ENCODE data around the gene PDIA6.
"Not testable (repeated sequence)": the region's sequence is repeated elsewhere in the genome, so short reads cannot be mapped to it uniquely, and the experiment has no call there.

The PDIA6 gene

GRCh38 chr2:10806543-10806942 lies 6.0 kb downstream of the PDIA6 start:
- Histone ChIP-seq H3K9ac (ENCODE audit: low read depth, low read length) (no peak overlapping the region), H3K4me1 (ENCODE audit: insufficient read depth, low read length) (peaks cover 7% of the 10 kb centered on the region), H3K36me3 (ENCODE audit: insufficient read depth, low read length) (peaks cover 12% of the 10 kb centered on the region), H3K9me3 (ENCODE audit: control insufficient read depth, insufficient read depth, low read length) (no peaks in the 10 kb centered on the region)

DNA sequence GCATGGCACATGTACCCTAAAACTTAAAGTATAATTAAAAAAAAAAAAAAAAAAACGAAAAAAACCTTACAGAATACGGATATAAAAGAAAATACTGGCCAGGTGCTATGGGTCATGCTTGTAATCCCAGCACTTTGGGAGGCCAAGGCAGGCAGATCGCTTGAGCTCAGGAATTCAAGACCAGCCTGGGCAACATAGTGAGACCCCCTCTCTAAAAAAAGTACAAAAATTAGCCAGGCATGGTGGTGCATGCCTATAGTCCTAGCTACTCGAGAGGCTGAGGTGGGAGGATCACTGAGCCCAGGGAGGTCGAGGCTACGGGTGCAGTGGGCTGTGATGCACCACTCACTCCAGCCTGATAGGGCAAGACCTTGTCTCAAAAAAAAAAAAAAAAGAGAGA lies 6.6 kb downstream of the PDIA6 start:
- H3K36me3 ChIP-seq (ENCODE audit: insufficient read depth, low read length), result peaks cover 18% of the 10 kb centered on the region
- H3K9me3 ChIP-seq (ENCODE audit: control insufficient read depth, insufficient read depth, low read length); H3K4me1 ChIP-seq (ENCODE audit: insufficient read depth, low read length); H3K9ac ChIP-seq (ENCODE audit: low read depth, low read length): not testable (repeated sequence)

- Histone ChIP-seq H3K36me3 (ENCODE audit: insufficient read depth, low read length) (peaks cover 14% of the 10 kb centered on the region), H3K4me1 (ENCODE audit: insufficient read depth, low read length) (no peaks in the 10 kb centered on the region), H3K9me3 (ENCODE audit: control insufficient read depth, insufficient read depth, low read length) (no peaks in the 10 kb centered on the region), H3K9ac (ENCODE audit: low read depth, low read length) (no peak overlapping the region)
These were observed 9.9 kb downstream of the PDIA6 start for GRCh38 chr2:10802657-10803056.

DNA sequence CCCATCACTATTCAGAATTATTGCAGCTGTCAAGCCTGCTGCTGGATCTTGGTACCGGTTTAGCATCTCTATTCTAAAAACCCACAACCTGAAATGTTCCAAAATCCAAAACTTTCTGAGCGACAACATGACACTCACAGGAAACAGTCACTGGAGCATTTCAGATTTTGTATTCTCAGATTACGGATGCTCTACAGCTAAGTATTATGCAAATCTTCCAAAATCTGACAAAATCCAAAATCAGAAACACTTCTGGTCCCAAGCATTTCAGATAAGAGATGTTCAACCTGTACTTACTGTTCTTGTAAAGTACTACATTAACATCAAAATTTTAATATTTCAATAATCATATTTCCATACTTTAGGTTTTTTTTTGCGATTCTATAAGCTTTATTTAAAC lies 12.4 kb downstream of the PDIA6 start:
- peaks cover 29% of the 10 kb centered on the region for H3K36me3 ChIP-seq (ENCODE audit: insufficient read depth, low read length)
- H3K9ac ChIP-seq (ENCODE audit: low read depth, low read length), result no peak overlapping the region

GRCh38 chr2:10798783-10799182 lies 13.8 kb downstream of the PDIA6 start:
- Histone ChIP-seq H3K9me3 (ENCODE audit: control insufficient read depth, insufficient read depth, low read length) (no peaks in the 10 kb centered on the region), H3K9ac (ENCODE audit: low read depth, low read length) (no peak overlapping the region), H3K4me1 (ENCODE audit: insufficient read depth, low read length) (no peaks in the 10 kb centered on the region), H3K36me3 (ENCODE audit: insufficient read depth, low read length) (peaks cover 32% of the 10 kb centered on the region)

More for the DNA sequence above, 12.4 kb downstream of the PDIA6 start:
- H3K4me1 ChIP-seq (ENCODE audit: insufficient read depth, low read length), result no peaks in the 10 kb centered on the region
- no peaks in the 10 kb centered on the region for H3K9me3 ChIP-seq (ENCODE audit: control insufficient read depth, insufficient read depth, low read length)

DNA sequence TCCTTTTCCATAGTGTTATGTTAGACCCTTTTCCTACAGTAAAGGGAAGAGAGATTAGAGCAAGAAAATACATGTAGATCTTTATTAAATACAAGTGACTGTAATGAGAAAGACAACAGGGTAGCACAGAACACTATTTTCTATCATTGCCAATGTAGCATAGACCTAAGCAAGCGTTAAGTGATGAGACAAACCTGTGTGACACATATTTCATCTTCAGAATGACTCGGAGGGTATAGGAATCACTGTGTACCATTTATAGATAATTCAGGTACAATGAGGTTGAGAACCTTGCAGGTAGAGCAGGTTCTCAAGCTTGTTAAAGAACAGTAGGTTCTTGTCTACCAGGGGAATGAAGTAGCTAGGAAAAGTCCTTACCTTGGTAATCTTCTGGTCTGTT lies 15.9 kb downstream of the PDIA6 start:
- Histone ChIP-seq H3K36me3 (ENCODE audit: insufficient read depth, low read length) (peaks cover 32% of the 10 kb centered on the region), H3K9me3 (ENCODE audit: control insufficient read depth, insufficient read depth, low read length) (no peaks in the 10 kb centered on the region), H3K9ac (ENCODE audit: low read depth, low read length) (no peak overlapping the region), H3K4me1 (ENCODE audit: insufficient read depth, low read length) (no peaks in the 10 kb centered on the region)

- Histone ChIP-seq H3K4me1 (ENCODE audit: insufficient read depth, low read length) (no peaks in the 10 kb centered on the region), H3K9ac (ENCODE audit: low read depth, low read length) (no peak overlapping the region), H3K36me3 (ENCODE audit: insufficient read depth, low read length) (peaks cover 32% of the 10 kb centered on the region), H3K9me3 (ENCODE audit: control insufficient read depth, insufficient read depth, low read length) (no peaks in the 10 kb centered on the region)
These were observed 17.0 kb downstream of the PDIA6 start for GRCh38 chr2:10795508-10796046.

DNA sequence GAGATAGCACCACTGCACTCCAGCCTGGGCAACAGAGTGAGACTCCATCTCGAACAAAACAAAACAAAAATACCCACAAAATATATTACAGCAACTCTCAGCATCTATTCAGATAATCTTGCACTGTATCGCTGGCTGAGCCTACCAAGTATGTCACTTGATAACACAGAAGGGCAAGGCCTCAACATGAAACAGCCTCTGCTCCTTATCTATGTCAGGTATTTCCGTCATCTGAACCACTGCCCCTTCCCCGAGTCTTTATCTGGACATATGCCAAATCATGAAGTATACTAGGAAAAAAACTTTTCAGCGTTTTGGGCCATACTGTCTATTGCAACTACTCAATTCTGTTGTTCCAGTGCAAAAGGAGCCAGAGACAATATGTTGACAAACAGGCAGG lies 17.7 kb downstream of the PDIA6 start:
- no peak overlapping the region for H3K9ac ChIP-seq (ENCODE audit: low read depth, low read length)

GRCh38 chr2:10793816-10794215 lies 18.8 kb downstream of the PDIA6 start:
- H3K4me1 ChIP-seq (ENCODE audit: insufficient read depth, low read length), result no peaks in the 10 kb centered on the region
- no peak overlapping the region for H3K9ac ChIP-seq (ENCODE audit: low read depth, low read length)
- H3K36me3 ChIP-seq (ENCODE audit: insufficient read depth, low read length), result peaks cover 38% of the 10 kb centered on the region
- no peaks in the 10 kb centered on the region for H3K9me3 ChIP-seq (ENCODE audit: control insufficient read depth, insufficient read depth, low read length)

More for the DNA sequence above, 17.7 kb downstream of the PDIA6 start:
- H3K36me3 ChIP-seq (ENCODE audit: insufficient read depth, low read length), result peaks cover 37% of the 10 kb centered on the region
- no peaks in the 10 kb centered on the region for H3K4me1 ChIP-seq (ENCODE audit: insufficient read depth, low read length)
- H3K9me3 ChIP-seq (ENCODE audit: control insufficient read depth, insufficient read depth, low read length), result no peaks in the 10 kb centered on the region

DNA sequence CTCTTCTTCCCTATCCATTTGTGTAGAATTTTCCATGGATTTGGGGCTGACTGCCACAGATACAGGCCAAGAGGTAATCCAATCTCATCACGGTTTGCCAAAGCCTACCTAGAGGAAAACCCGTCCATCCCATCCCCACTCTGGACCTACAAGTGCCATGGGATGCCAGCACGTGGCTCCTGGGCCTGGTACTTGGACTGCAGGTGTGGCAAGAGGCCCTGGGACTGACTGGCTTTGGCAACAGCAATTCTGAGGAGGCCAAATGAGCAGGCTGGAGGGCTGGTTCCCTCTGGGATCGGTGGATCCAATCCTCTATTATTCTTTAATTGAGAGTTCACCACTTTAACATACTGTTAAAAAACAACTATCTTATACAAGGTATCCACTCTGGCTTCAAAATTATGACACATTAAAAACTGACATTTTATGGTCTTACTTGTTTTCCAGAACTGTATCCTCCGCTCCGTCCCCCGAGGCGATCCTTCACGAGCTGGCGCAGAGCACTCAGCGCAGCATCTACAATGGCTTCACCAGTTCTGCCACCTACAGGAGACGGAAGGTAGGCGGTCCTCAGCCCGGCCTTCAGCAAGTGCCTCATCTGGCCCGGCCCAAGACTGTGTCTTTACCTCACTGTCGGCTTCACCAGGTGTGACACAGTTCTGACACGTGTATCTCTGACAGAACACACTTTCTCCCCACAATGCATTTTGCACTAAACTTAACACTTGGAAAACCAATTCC lies 19.8 kb downstream of the PDIA6 start:
- H3K9me3 ChIP-seq (ENCODE audit: control insufficient read depth, insufficient read depth, low read length), result no peaks in the 10 kb centered on the region
- no peaks in the 10 kb centered on the region for H3K4me1 ChIP-seq (ENCODE audit: insufficient read depth, low read length)
- peaks cover 47% of the 10 kb centered on the region for H3K36me3 ChIP-seq (ENCODE audit: insufficient read depth, low read length)
- H3K9ac ChIP-seq (ENCODE audit: low read depth, low read length), result no peak overlapping the region

GRCh38 chr2:10792001-10792634 lies 20.5 kb downstream of the PDIA6 start:
- Histone ChIP-seq H3K9ac (ENCODE audit: low read depth, low read length) (no peak overlapping the region), H3K9me3 (ENCODE audit: control insufficient read depth, insufficient read depth, low read length) (no peaks in the 10 kb centered on the region), H3K36me3 (ENCODE audit: insufficient read depth, low read length) (peaks cover 48% of the 10 kb centered on the region), H3K4me1 (ENCODE audit: insufficient read depth, low read length) (no peaks in the 10 kb centered on the region)

DNA sequence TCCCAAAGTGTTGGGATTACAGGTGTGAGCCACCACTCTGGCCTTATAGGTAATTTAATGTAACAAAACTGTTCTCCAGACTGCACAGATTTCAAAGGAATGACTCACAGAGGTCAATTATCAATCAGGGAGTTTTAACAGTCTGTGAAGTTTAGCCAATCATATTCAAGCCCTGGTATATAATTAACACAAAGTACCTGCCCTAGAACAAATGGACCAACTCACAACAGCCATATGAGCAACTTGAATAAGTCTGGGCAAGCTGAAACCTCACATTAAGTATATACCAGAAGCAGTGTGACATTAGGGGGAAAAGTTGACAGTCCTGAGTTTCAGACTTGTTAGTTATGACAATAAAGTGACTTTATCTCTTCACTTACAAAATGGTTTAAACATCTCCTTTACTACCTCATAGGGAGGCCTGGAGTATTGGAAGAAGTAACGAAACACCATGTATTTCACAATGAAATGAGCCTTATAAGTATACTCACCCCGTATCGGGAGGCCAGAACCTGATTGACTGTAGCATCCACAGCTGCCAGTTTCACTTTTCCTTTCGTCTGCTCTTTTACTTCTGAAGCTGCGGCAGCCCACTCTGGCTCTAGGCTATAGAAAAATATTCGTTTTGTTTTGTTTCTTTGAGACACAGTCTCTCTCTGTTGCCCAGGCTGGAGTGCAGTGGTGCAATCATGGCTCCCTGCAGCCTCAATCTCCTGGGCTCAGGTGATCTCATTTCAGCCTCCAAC lies 22.2 kb downstream of the PDIA6 start:
- Histone ChIP-seq H3K36me3 (ENCODE audit: insufficient read depth, low read length) (peaks cover 47% of the 10 kb centered on the region), H3K9ac (ENCODE audit: low read depth, low read length) (no peak overlapping the region), H3K9me3 (ENCODE audit: control insufficient read depth, insufficient read depth, low read length) (no peaks in the 10 kb centered on the region), H3K4me1 (ENCODE audit: insufficient read depth, low read length) (no peaks in the 10 kb centered on the region)

GRCh38 chr2:10788855-10789254 lies 23.7 kb downstream of the PDIA6 start:
- Histone ChIP-seq H3K36me3 (ENCODE audit: insufficient read depth, low read length) (peaks cover 56% of the 10 kb centered on the region), H3K9me3 (ENCODE audit: control insufficient read depth, insufficient read depth, low read length) (no peaks in the 10 kb centered on the region), H3K9ac (ENCODE audit: low read depth, low read length) (no peak overlapping the region)

GRCh38 chr2:10787176-10787968 lies 25.2 kb downstream of the PDIA6 start:
- Histone ChIP-seq H3K9me3 (ENCODE audit: control insufficient read depth, insufficient read depth, low read length) (no peaks in the 10 kb centered on the region), H3K36me3 (ENCODE audit: insufficient read depth, low read length) (peaks cover 64% of the 10 kb centered on the region), H3K9ac (ENCODE audit: low read depth, low read length) (no peak overlapping the region)

More at GRCh38 chr2:10788855-10789254, 23.7 kb downstream of the PDIA6 start:
- H3K4me1 ChIP-seq (ENCODE audit: insufficient read depth, low read length), result no peaks in the 10 kb centered on the region

More at GRCh38 chr2:10787176-10787968, 25.2 kb downstream of the PDIA6 start:
- H3K4me1 ChIP-seq (ENCODE audit: insufficient read depth, low read length), result no peaks in the 10 kb centered on the region
